Muscle layer of duodenum (tissue), 2 donors: ENCODE measurements around the gene G0S2.

Experiments
- H3K27ac ChIP-seq: one replicate; pipeline ENCODE4 v1.7.0; 2013; ENCODE audit warnings: mild to moderate bottlenecking, low read length
- H3K27me3 ChIP-seq: one replicate; pipeline ENCODE4 v1.7.0; 2013; ENCODE audit warnings: low read depth, mild to moderate bottlenecking, control low read depth, low read length
- H3K36me3 ChIP-seq, 2 donors: one replicate each; pipeline ENCODE4 v1.7.0; 2013; ENCODE audit warnings: low read length in 2 of 2, control low read depth in 1 of 2, mild to moderate bottlenecking in 1 of 2; ENCODE audit not compliant: insufficient read depth in 2 of 2, control insufficient read depth in 1 of 2
- H3K4me1 ChIP-seq, 2 donors: one replicate each; pipeline ENCODE4 v1.7.0; 2013; ENCODE audit warnings: low read length in 2 of 2, mild to moderate bottlenecking in 2 of 2, control low read depth in 1 of 2, moderate library complexity in 1 of 2; ENCODE audit not compliant: insufficient read depth in 2 of 2, control insufficient read depth in 1 of 2
- H3K4me3 ChIP-seq, 2 donors: one replicate each; pipeline ENCODE4 v1.7.0; 2013; ENCODE audit warnings: low read length in 2 of 2, low read depth in 1 of 2, mild to moderate bottlenecking in 1 of 2
- H3K9me3 ChIP-seq, 2 donors: one replicate each; pipeline ENCODE4 v1.7.0; 2013; ENCODE audit warnings: low read length in 2 of 2, control low read depth in 1 of 2, mild to moderate bottlenecking in 1 of 2; ENCODE audit not compliant: control insufficient read depth in 1 of 2
- donor health status: healthy.

G0S2 gene

DNA sequence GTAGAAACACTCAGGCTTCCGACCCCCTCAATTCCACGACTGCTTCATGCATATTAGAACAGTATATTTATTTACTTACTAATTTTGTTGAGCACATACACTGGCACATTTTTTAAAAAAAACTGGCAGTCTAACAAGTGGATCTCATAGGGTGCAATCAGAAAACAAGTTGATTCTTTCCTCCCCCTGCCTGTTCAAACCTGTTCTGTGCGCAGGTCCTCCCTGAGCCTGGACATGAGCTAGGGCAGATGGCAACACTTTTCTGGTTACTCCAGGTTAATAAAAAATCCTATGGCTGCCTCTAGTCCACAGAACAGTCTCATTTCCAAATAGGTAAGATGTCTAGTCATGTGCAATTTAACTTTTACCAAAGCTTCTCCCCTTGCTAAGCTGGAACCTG is 48.1 kb downstream of the G0S2 start:
- H3K9me3 ChIP-seq, result no peaks in the 10 kb centered on the region
- H3K4me1 ChIP-seq, result no peaks in the 10 kb centered on the region
- no peak overlapping the region for H3K4me3 ChIP-seq
- H3K36me3 ChIP-seq, result no peaks in the 10 kb centered on the region
- H3K27ac ChIP-seq, result no peak overlapping the region
- no peaks in the 10 kb centered on the region for H3K27me3 ChIP-seq

DNA sequence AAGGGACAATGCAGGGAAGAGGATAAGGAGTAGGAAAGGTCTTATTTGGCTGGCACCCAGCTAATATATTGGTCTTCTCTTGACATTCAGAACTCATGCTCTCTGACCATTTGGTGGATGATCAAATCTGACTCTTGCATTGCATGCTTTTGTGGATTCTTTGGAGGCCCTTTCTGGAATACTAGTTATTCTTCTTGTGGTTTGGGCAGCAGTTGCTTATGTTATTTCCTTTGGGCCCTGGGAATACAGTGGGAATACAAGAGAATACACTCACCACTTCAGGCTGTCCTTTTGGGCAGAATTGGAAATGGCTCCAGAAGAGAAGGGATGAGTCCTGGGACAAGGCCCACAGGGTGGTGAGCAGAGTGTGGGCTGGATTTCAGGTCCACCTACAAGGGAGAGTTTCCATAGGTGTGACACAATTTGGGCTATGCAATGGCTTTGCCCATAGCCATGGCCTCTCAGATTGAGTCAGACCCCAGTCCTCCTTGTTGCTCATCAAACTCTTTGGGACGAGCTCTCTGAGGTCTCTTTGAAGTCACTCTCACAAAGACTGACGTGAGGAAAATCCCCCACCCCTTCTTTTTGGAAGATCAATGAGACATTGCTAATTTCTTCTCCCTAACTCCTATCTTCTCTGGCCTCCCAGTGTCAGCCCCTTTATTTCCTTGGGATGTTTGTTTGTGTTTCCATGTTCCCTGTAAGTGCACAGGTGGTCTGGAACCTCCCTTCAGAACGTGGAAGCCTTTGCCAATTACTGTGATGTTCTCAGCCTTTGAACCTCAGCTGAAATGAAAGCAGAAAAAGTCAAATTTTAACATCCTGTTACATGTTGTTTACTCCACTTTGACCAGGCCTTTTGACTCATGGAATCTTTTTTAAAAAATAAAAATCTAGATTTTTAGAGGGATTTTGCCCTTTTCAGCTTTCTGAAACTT is 48.8 kb downstream of the G0S2 start:
- Histone ChIP-seq H3K36me3 (no peaks in the 10 kb centered on the region), H3K9me3 (no peaks in the 10 kb centered on the region), H3K27ac (no peak overlapping the region), H3K27me3 (no peaks in the 10 kb centered on the region), H3K4me1 (no peaks in the 10 kb centered on the region), H3K4me3 (no peak overlapping the region)
